ENCODE measurements around the gene ERN1. TPM values are rescaled to one million over a fixed set of nuclear protein-coding genes. Genes with fewer than 3 reads are reported as not detected.

The ERN1 gene
- total RNA-seq, 2 donors from 2014 or later, result 63.3 to 77.1 TPM

DNA sequence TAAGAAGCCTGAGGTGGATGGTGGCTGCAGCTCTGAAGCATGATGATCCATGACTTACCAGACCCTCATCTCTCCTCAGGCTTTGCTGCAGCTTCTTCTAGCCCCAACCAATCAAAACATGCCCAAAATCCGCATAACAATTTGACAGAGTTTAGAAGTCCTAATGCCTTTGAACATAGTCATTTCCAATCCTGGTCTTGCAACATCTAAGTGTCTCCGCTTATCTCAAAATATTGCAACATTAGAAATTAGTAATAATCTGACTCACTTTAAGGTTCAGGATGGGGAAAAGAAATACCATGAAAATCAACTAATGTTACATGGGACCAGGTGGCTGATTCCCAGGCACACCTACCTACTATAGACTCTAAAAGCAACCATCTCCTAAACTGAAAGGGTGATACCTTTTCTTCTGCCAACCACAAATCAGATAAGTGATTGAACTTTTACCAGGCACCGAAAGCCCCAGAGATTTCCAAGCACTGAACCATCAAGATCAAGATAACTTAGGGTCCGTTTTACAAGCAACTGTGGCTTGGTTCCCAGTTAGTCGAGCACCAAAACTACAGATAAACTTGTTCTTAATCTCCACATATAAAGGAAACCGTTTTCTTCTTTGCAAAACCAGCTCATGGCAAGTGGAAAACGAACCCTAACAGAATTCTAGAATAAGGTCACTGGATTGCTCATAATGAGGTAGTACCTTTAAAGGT is 14.0 kb downstream of the ERN1 start:
- H3K36me3 ChIP-seq (replicated peaks in 1 of 2; ENCODE audit: insufficient read depth in 1 of 2, low read depth in 2 of 2), result no peaks in the 10 kb centered on the region
- ATAC-seq, result peak; percentile 69
- no peak overlapping the region for H3K4me3 ChIP-seq
- peak overlapping the region; percentile 61 to 87 (median 77) for H3K27ac ChIP-seq
- WGBS, 2 donors, result 26 to 37% methylated on average over 6 to 7 of the region's 7 CpGs
- DNase-seq, result peak; percentile 69 to 81 (median 78)
- H3K27me3 ChIP-seq, result no peaks in the 10 kb centered on the region
- peaks cover 98% of the 10 kb centered on the region for H3K4me1 ChIP-seq
- intact Hi-C loops (cut with DNase I), result no loop called here
- H3K9me3 ChIP-seq, result no peaks in the 10 kb centered on the region
- TF ChIP-seq POLR2A (IDR thresholded peaks at IDR 0.05) (no peak), CTCF (IDR thresholded peaks at IDR 0.05) (no peak)

- Histone ChIP-seq H3K27ac (peak overlapping the region; percentile 39 to 87 (median 72)), H3K36me3 (replicated peaks in 1 of 2; ENCODE audit: insufficient read depth in 1 of 2, low read depth in 2 of 2) (no peaks in the 10 kb centered on the region), H3K9me3 (no peaks in the 10 kb centered on the region), H3K4me1 (peaks cover 97% of the 10 kb centered on the region), H3K4me3 (no peak overlapping the region), H3K27me3 (no peaks in the 10 kb centered on the region)
- ATAC-seq, result peak; percentile 74
- intact Hi-C loops (cut with DNase I), result no loop called here
- WGBS, 2 donors, result 50 to 67% methylated on average over 8 of the region's 8 CpGs
- TF ChIP-seq POLR2A (IDR thresholded peaks at IDR 0.05), result no peak
- TF ChIP-seq CTCF (IDR thresholded peaks at IDR 0.05), result no peak
- peak; percentile 55 to 80 (median 66) for DNase-seq
Observed at GRCh38 chr17:64115043-64115698, 14.8 kb downstream of the ERN1 start.

GRCh38 chr17:64113006-64113405 is 16.9 kb downstream of the ERN1 start:
- peaks cover 97% of the 10 kb centered on the region for H3K4me1 ChIP-seq
- no peak for TF ChIP-seq POLR2A (IDR thresholded peaks at IDR 0.05)
- TF ChIP-seq CTCF (IDR thresholded peaks at IDR 0.05), result no peak

DNA sequence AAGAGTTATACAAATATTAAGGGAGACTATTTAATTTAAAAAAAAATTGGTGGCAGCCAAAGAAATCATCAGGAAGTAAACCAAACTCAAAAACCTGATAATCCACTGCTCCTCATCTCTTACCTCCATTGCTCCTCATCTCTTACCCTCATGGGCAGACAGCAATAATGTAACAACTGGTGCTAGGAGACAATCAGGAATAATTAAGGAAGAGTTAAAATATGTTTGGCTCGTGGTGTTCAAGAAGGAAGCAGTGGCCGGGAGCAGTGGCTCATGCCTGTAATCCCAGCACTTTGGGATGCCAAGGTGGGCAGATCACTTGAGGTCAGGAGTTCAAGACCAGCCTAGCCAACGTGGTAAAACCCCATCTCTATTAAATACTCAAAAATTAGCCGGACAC is 18.1 kb downstream of the ERN1 start:
- peak overlapping the region in 3 of 4 donors; percentile 25 to 49 (median 26) for H3K27ac ChIP-seq
- no peak for TF ChIP-seq CTCF (IDR thresholded peaks at IDR 0.05)
- TF ChIP-seq POLR2A (IDR thresholded peaks at IDR 0.05), result no peak
- intact Hi-C loops (cut with DNase I), result no loop called here
- WGBS, 2 donors, result 75 to 76% methylated on average over 4 of the region's 4 CpGs
- no peak for DNase-seq
- H3K4me1 ChIP-seq, result peaks cover 98% of the 10 kb centered on the region
- H3K27me3 ChIP-seq, result no peaks in the 10 kb centered on the region
- H3K9me3 ChIP-seq, result no peaks in the 10 kb centered on the region
- ATAC-seq, result no peak
- no peak overlapping the region for H3K4me3 ChIP-seq
- no peaks in the 10 kb centered on the region for H3K36me3 ChIP-seq (replicated peaks in 1 of 2; ENCODE audit: insufficient read depth in 1 of 2, low read depth in 2 of 2)

More at GRCh38 chr17:64113006-64113405, 16.9 kb downstream of the ERN1 start:
- H3K27ac ChIP-seq, result peak overlapping the region; percentile 25 to 87 (median 62)
- H3K27me3 ChIP-seq, result no peaks in the 10 kb centered on the region
- DNase-seq, result no peak
- 36 to 49% methylated on average over 2 of the region's 2 CpGs for WGBS, 2 donors
- intact Hi-C loops (cut with DNase I), result no loop called here
- ATAC-seq, result no peak
- H3K36me3 ChIP-seq (replicated peaks in 1 of 2; ENCODE audit: insufficient read depth in 1 of 2, low read depth in 2 of 2), result no peaks in the 10 kb centered on the region
- H3K9me3 ChIP-seq, result no peaks in the 10 kb centered on the region
- no peak overlapping the region for H3K4me3 ChIP-seq

All from body of pancreas (tissue), 4 donors.